Thoracic aorta (tissue), 2 donors: ENCODE measurements around the gene ZNF219. TPM values are rescaled to one million over a fixed set of nuclear protein-coding genes. Genes with fewer than 3 reads are reported as not detected.

Source experiments
- ATAC-seq: fragments of 150-250 bp; one replicate; pipeline ENCODE4 v1.8.0; 2017; ENCODE audit warnings: low read depth; ENCODE audit not compliant: insufficient number of reproducible peaks, low FRiP score
- DNase-seq: peaks from one replicate; pipeline ENCODE4 v3.0.0-alpha.2; 2020; ENCODE audit warnings: low spot score
- H3K27ac ChIP-seq, 2 donors: fragments of 200-600 bp; sonication (generic); 1 replicate in 1 of 2; 2 replicates in 1 of 2; pipeline ENCODE4 v1.5.1; 2016; ENCODE audit warnings: mild to moderate bottlenecking in 2 of 2, moderate library complexity in 2 of 2
- H3K27me3 ChIP-seq: fragments of 200-600 bp; sonication (generic); replicated peaks from 2 replicates; pipeline ENCODE4 v1.6.0; 2016; ENCODE audit warnings: mild to moderate bottlenecking; ENCODE audit not compliant: insufficient read depth
- H3K36me3 ChIP-seq: fragments of 200-600 bp; sonication (generic); one replicate; pipeline ENCODE4 v1.5.1; 2016
- H3K4me1 ChIP-seq, 2 donors: fragments of 200-600 bp; sonication (generic); 1 replicate in 1 of 2; 2 replicates in 1 of 2; pipeline versions ENCODE4 v1.5.1 to v1.6.0; 2016; ENCODE audit warnings: low read depth in 2 of 2, mild to moderate bottlenecking in 1 of 2; ENCODE audit not compliant: control insufficient read depth in 1 of 2
- H3K4me3 ChIP-seq: fragments of 200-600 bp; sonication (generic); 2 replicates; pipeline ENCODE4 v1.5.1; 2016; ENCODE audit warnings: mild to moderate bottlenecking
- H3K9me3 ChIP-seq: fragments of 200-600 bp; sonication (generic); 2 replicates; pipeline ENCODE4 v1.5.1; 2016
- CTCF ChIP-seq: fragments of 200-600 bp; sonication (generic); IDR thresholded peaks from one replicate; pipeline ENCODE4 v1.5.1; 2019; ENCODE audit warnings: antibody characterized with exemption
- total RNA-seq, 2 donors: library from RNA; depleted of rRNA; stranded (reverse); fragments of >200 nt; gene quantifications; one replicate each; pipeline versions ENCODE4 v1.1.0 to v1.2.3, GENCODE V29; 2016

The ZNF219 gene
- total RNA-seq, 2 donors from 2014 or later, result 34.7 to 74.2 TPM

DNA sequence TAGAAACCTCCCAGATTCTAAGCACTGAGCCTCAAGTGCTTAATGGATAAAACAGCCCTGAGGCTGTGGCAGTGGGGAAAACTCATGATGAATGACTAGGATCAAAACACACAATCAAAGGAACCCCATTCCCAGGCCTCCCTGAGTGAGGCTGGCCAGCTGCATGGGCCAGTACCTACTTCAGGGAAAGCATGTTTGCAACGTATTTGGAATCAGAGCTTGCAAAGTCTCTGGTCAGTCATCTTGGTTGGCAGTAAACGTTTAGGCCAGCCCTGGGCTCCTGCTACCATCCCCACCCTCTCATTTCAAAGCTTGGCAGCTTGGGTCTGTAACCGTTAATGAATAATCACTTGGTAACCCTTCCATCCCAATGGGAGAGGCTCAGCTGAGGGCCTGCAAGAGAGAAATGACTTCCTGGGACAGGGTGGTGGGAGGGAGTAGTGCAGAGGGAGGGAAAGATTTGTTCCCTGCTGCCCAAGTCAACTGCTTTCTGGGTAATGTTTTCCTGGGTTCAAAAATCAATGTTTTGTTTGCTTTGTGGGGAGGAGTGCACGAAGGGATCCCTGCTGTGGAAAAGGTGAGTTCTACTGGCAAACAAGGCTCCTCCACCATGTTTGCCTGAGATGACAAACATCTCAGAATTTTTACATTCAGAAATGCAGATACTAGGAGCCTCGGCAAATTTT is 42.9 kb downstream of the ZNF219 start:
- Histone ChIP-seq H3K9me3 (no peaks in the 10 kb centered on the region), H3K4me3 (no peak overlapping the region), H3K27me3 (no peaks in the 10 kb centered on the region), H3K36me3 (no peaks in the 10 kb centered on the region), H3K27ac (no peak overlapping the region), H3K4me1 (no peaks in the 10 kb centered on the region)
- DNase-seq (no peak), ATAC-seq (no peak)
- no peak for TF ChIP-seq CTCF

DNA sequence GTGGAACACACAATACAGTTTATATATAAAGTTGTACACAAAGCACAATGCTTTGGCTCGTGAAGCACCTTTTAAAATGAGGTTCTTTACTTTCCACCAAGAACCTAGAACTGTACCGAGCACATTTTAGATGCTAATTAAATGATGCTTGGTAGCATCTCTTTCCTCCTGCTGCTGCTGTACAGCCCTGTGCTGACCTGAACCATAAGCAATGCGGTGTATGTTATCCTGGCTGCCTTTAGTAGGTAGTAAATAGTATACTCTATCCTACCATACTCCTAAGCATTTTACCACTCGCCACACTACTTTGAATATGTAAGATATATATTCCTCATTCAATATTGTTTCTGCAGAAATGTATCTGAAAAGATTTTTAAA is 43.7 kb downstream of the ZNF219 start:
- ATAC-seq, result no peak
- no peaks in the 10 kb centered on the region for H3K9me3 ChIP-seq
- H3K4me1 ChIP-seq, result no peaks in the 10 kb centered on the region
- H3K4me3 ChIP-seq, result no peak overlapping the region
- no peak for DNase-seq
- no peaks in the 10 kb centered on the region for H3K27me3 ChIP-seq
- no peak for TF ChIP-seq CTCF
- H3K36me3 ChIP-seq, result no peaks in the 10 kb centered on the region
- no peak overlapping the region for H3K27ac ChIP-seq

GRCh38 chr14:21054123-21054767 is 44.2 kb downstream of the ZNF219 start:
- no peaks in the 10 kb centered on the region for H3K9me3 ChIP-seq
- no peak overlapping the region for H3K27ac ChIP-seq
- no peaks in the 10 kb centered on the region for H3K4me1 ChIP-seq
- TF ChIP-seq CTCF, result no peak
- H3K27me3 ChIP-seq, result no peaks in the 10 kb centered on the region
- no peak for ATAC-seq
- H3K36me3 ChIP-seq, result no peaks in the 10 kb centered on the region
- no peak for DNase-seq
- H3K4me3 ChIP-seq, result no peak overlapping the region

DNA sequence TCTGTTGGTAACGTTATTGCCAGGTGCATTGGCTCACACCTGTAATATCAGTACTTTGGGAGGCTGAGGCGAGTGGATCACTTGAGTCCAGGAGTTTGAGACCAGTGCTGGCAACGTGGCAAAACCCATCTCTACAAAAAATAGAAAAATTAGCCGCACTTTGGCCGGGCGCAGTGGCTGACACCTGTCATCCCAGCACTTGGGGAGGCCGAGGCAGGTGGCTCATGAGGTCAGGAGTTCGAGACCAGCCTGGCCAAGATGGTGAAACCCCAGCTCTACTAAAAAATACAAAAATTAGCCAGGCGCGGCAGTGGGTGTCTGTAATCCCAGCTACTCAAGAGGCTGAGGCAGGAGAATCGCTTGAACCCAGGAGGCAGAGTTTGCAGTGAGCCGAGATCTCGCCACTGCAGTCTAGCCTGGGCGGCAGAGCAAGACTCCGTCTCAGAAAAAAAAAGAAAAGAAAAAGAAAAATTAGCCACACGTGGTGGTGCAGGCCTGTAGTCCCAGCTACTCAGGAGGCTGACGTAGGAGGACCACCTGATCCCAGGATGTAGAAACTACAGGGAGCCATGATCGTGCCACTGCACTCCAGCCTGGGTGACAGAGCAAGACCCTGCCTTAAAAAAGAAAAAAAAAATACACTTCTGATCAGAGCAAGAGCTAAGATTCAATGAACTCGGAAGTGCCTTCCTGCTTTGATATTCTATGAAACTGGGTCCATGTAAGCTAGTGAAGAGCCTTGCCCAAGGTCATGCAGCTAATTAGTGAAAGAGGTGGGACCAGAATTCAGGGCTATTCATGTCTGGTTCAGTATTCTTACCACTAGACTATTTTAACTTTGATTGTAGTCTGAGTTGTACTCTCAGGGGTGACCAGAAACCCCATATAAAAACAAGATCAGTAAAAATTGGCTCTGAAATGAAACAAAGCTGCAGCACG is 45.0 kb downstream of the ZNF219 start:
- DNase-seq (no peak), ATAC-seq (no peak)
- H3K27ac ChIP-seq, result no peak overlapping the region
- TF ChIP-seq CTCF, result no peak
- no peaks in the 10 kb centered on the region for H3K9me3 ChIP-seq
- no peaks in the 10 kb centered on the region for H3K36me3 ChIP-seq
- H3K4me1 ChIP-seq, result no peaks in the 10 kb centered on the region
- H3K27me3 ChIP-seq, result no peaks in the 10 kb centered on the region
- no peak overlapping the region for H3K4me3 ChIP-seq

DNA sequence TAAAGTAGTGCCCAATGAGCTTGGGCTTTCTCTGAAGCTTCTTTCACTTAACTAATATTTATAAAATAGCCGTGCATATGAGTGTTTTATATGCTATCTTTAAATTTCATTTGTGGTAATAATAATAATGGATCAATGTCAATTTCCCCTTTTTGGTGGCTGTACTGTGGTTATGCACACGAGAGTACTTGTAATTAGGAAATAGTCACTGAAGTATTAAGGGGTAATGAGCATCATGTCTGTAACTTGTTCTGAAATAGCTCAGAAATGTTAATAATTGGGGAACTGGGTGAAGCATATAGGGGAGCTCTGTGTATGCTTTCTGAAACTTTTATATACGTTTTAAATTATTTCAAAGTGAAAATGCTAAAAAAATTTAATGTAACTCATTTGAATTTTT is 47.9 kb downstream of the ZNF219 start:
- ATAC-seq, result no peak
- H3K9me3 ChIP-seq, result no peaks in the 10 kb centered on the region

More for the DNA sequence above, 47.9 kb downstream of the ZNF219 start:
- H3K4me1 ChIP-seq, result no peaks in the 10 kb centered on the region
- H3K4me3 ChIP-seq, result no peak overlapping the region
- H3K36me3 ChIP-seq, result no peaks in the 10 kb centered on the region
- no peak for DNase-seq
- no peak overlapping the region for H3K27ac ChIP-seq
- no peaks in the 10 kb centered on the region for H3K27me3 ChIP-seq
- TF ChIP-seq CTCF, result no peak
